NT2/D1 (cell line): ENCODE measurements around the gene SVBP.

ENCODE experiments used
- SUZ12 ChIP-seq: IDR thresholded peaks from 2 replicates; pipeline ENCODE4 v1.6.1; 2011; ENCODE audit not compliant: insufficient read length, insufficient read depth; ENCODE audit errors: extremely low read depth
- YY1 ChIP-seq: IDR thresholded peaks from 2 replicates; pipeline ENCODE4 v1.6.1; 2011; ENCODE audit not compliant: insufficient read length, insufficient read depth
- ZNF274 ChIP-seq: IDR thresholded peaks from 2 replicates; pipeline ENCODE4 v1.6.1; 2011; ENCODE audit warnings: mild to moderate bottlenecking, low read depth, low read length

- TF ChIP-seq ZNF274 (no peak), YY1 (no peak), SUZ12 (no peak)
Measured at GRCh38 chr1:42841440-42842147, 24.4 kb upstream of the SVBP start.
